ENCODE results near the gene GYS1.

- TF ChIP-seq, protein P1, sequence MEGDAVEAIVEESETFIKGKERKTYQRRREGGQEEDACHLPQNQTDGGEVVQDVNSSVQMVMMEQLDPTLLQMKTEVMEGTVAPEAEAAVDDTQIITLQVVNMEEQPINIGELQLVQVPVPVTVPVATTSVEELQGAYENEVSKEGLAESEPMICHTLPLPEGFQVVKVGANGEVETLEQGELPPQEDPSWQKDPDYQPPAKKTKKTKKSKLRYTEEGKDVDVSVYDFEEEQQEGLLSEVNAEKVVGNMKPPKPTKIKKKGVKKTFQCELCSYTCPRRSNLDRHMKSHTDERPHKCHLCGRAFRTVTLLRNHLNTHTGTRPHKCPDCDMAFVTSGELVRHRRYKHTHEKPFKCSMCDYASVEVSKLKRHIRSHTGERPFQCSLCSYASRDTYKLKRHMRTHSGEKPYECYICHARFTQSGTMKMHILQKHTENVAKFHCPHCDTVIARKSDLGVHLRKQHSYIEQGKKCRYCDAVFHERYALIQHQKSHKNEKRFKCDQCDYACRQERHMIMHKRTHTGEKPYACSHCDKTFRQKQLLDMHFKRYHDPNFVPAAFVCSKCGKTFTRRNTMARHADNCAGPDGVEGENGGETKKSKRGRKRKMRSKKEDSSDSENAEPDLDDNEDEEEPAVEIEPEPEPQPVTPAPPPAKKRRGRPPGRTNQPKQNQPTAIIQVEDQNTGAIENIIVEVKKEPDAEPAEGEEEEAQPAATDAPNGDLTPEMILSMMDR (IDR thresholded peaks at IDR 0.05) = no peak
- TF ChIP-seq POLR2A (IDR thresholded peaks at IDR 0.05) = no peak
Measured at GRCh38 chr19:48950159-48950558, 43.0 kb downstream of the GYS1 start.
